GM12865 (cell line): ENCODE measurements around the gene CD276.
A peak's percentile ranks its signal among the peaks of the same experiment; 100 is the strongest.

Experiments used
- DNase-seq: peaks from one replicate; pipeline ENCODE4 v3.0.0; 2010; ENCODE audit warnings: low read depth
- H3K4me3 ChIP-seq: 2 replicates; pipeline ENCODE4 v1.5.1; 2011; ENCODE audit warnings: mild to moderate bottlenecking, low read depth, low read length, control low read depth
- CTCF ChIP-seq: IDR thresholded peaks from 2 replicates; pipeline ENCODE4 v1.5.1; 2011; ENCODE audit warnings: low read length, control low read depth, low read depth, inconsistent platforms; ENCODE audit not compliant: insufficient read depth; ENCODE audit errors: missing control alignments

Gene CD276

DNA sequence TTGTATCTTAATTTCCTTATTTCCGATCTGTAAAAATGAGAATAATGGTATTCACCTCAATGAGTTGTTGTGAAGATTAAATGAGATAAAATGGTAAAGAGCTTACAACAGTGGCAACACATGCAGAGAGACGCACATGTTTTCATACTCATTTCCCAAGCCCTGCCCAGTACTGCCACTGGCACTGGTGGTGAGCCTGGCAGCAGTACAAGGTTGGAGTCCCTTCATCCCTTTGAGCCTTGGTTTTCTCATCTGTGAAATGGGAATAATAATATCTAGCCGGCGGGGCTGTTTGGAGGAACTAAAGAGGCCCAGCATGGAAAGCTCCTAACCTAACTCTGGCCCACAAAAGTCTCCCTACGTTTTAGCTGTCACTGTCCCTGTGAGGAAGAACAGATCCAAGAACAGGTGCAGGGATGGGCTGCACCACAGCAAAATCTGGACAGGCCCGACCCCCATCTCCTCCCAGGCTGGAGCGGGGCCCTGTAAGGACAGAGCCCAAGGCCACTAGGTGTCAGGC, 866 bp upstream of the CD276 start:
- no peak for DNase-seq
- no peak for TF ChIP-seq CTCF
- H3K4me3 ChIP-seq, result no peak overlapping the region

GRCh38 chr15:73684581-73685455, 635 bp downstream of the CD276 start:
- DNase-seq, result no peak
- no peak for TF ChIP-seq CTCF
- peak overlapping the region; percentile 32; the same call in 1 of the 2 replicates for H3K4me3 ChIP-seq

DNA sequence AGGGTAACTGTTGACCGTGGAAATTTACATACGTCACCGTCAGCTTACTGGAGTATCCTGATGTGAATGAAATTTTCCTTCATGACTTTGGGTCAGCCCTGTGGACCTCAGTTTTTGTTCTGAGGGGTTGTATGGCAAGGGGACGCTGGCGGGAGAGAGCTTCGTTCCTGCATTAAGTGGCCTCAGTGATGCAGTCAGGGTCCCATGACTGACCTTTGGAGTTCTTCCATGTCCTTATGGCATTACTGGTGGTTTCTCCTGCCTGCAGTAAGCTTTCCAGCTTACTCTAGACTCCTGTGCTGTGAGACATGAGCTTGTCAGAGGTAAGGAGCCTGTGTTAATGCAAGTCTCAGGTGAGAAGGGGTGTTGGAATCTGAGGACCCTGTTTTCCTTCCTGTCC, 1.8 kb downstream of the CD276 start:
- H3K4me3 ChIP-seq, result no peak overlapping the region
- TF ChIP-seq CTCF, result no peak
- DNase-seq, result no peak

- DNase-seq, result no peak
- H3K4me3 ChIP-seq, result no peak overlapping the region
- TF ChIP-seq CTCF, result no peak
Measured at GRCh38 chr15:73686781-73687256, 2.6 kb downstream of the CD276 start.

- no peak for TF ChIP-seq CTCF
- H3K4me3 ChIP-seq, result no peak overlapping the region
- no peak for DNase-seq
Measured at GRCh38 chr15:73687351-73687750, 3.2 kb downstream of the CD276 start.

GRCh38 chr15:73688455-73688854, 4.3 kb downstream of the CD276 start:
- no peak for DNase-seq
- no peak for TF ChIP-seq CTCF
- no peak overlapping the region for H3K4me3 ChIP-seq

DNA sequence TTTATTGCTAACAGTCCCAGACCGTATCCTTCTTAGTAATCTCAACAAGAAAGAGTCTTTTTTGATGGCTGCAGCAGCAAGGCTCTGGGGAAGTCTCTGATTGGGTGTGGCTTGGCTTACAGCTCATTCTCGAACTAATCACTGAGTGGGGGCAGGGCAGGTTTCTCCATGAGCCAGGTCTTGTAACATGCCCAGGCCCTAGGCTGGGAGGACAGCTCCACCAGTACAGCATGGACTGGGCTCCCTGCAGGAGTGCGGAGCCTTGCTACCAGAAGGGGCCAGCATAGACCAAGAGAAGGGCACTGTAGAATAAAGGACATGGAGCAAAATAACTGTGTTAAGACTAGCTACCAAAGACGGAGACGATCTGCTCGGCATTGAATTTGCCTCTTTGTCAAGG, 7.2 kb downstream of the CD276 start:
- no peak overlapping the region for H3K4me3 ChIP-seq
- TF ChIP-seq CTCF, result no peak
- no peak for DNase-seq
